ENCODE measurements around the gene NPHS1. TPM values are rescaled to one million over a fixed set of nuclear protein-coding genes. Genes with fewer than 3 reads are reported as not detected.

NPHS1 gene
- total and polyA plus RNA-seq, 2 experiments from 2014 or later, result 0.37 to 1.1 TPM

DNA sequence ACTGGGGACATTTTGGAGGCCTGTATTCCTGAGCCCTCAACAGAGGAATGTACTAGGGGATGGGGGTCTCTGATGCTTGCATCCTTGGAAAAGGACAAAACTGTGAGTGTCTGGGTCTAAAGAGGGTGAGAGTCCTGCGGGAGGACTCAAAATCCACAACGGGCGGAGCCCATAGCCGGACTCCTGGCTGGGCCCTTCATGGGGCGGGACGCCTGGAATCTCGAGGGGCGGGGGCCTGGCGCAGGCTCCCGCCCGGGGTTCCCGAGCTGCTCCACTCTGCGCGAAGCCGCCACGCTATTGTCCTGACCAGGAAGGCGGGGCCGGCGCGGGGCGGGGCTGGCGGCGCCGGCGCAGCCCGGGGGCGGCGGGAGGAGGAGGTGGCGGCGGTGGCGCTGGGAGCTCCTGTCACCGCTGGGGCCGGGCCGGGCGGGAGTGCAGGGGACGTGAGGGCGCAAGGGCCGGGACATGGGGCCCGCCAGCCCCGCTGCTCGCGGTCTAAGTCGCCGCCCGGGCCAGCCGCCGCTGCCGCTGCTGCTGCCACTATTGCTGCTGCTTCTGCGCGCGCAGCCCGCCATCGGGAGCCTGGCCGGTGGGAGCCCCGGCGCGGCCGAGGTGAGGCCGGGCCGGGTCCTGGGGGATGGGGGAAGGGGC is 16.0 kb upstream of the NPHS1 start, which contains the start of gene APLP1:
APLP1 (plus strand) TSS at position 403 of the 651 bp plus-strand sequence; CDS start at position 466, 63 bp downstream.
- Histone ChIP-seq H3K27ac (no peak within 1 kb of the TSS), H3K4me1 (ENCODE audit: low read depth) (no peaks in the 10 kb centered on the region), H3K27me3 (no peaks in the 10 kb centered on the region), H3K4me3 (peak within 1 kb of the TSS; percentile 45), H3K36me3 (no peaks in the 10 kb centered on the region), H3K9me3 (ENCODE audit: low read depth) (no peaks in the 10 kb centered on the region)
- TF ChIP-seq, protein P1, sequence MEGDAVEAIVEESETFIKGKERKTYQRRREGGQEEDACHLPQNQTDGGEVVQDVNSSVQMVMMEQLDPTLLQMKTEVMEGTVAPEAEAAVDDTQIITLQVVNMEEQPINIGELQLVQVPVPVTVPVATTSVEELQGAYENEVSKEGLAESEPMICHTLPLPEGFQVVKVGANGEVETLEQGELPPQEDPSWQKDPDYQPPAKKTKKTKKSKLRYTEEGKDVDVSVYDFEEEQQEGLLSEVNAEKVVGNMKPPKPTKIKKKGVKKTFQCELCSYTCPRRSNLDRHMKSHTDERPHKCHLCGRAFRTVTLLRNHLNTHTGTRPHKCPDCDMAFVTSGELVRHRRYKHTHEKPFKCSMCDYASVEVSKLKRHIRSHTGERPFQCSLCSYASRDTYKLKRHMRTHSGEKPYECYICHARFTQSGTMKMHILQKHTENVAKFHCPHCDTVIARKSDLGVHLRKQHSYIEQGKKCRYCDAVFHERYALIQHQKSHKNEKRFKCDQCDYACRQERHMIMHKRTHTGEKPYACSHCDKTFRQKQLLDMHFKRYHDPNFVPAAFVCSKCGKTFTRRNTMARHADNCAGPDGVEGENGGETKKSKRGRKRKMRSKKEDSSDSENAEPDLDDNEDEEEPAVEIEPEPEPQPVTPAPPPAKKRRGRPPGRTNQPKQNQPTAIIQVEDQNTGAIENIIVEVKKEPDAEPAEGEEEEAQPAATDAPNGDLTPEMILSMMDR (IDR thresholded peaks at IDR 0.05; ENCODE audit: low read depth, low read length), result no peak
- peak; percentile 49 to 84 for DNase-seq (ENCODE audit: low read depth in 1 of 2, low spot score in 1 of 2)

DNA sequence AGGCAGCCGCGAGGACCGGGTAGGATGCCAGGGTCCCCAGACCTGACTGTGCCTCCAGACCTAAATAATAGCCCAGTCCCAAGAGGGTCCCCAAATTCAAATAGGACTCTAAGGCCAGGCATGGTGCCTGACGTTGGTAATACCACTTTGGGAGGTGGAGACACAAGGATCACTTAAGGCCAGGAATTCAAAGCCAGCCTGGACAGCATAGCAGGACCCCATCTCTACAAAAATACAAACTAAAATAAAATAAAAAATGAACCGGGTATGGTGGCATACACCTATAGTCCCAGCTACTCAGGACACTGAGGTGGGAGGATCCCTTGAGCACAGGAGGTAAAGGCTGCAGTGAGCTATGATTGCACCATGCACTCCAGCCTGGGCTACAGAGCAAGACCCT is 10.7 kb upstream of the NPHS1 start:
- H3K4me1 ChIP-seq (ENCODE audit: low read depth), result no peaks in the 10 kb centered on the region
- no peak overlapping the region for H3K27ac ChIP-seq
- peaks cover 34% of the 10 kb centered on the region for H3K27me3 ChIP-seq
- DNase-seq (ENCODE audit: low read depth in 1 of 2, low spot score in 1 of 2), result no peak
- TF ChIP-seq, protein P1 (IDR thresholded peaks at IDR 0.05; ENCODE audit: low read depth, low read length), result no peak
- no peaks in the 10 kb centered on the region for H3K36me3 ChIP-seq
- no peak overlapping the region for H3K4me3 ChIP-seq
- no peaks in the 10 kb centered on the region for H3K9me3 ChIP-seq (ENCODE audit: low read depth)

DNA sequence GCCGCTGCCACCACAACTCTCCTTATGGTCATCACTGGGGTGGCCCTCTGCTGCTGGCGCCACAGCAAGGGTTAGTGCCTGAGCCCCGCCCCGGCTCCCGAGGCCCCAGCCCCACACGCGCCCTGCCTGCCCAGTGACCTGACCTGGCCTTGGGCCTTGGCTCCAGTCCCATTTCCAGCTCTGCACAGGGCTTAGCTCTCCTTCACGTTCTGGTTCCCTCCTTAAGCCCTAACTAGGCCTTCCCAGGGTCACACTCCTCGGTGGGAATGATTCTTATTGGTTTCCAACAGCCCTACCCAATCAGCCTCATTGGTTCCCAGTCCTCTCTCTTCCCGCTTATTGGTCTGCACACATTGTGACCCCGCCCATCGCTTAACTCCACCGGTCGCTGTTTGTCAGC is 10.2 kb upstream of the NPHS1 start:
- Histone ChIP-seq H3K27me3 (peaks cover 37% of the 10 kb centered on the region), H3K27ac (no peak overlapping the region), H3K4me3 (no peak overlapping the region), H3K9me3 (ENCODE audit: low read depth) (no peaks in the 10 kb centered on the region), H3K4me1 (ENCODE audit: low read depth) (no peaks in the 10 kb centered on the region), H3K36me3 (no peaks in the 10 kb centered on the region)
- DNase-seq (ENCODE audit: low read depth in 1 of 2, low spot score in 1 of 2), result no peak
- TF ChIP-seq, protein P1 (IDR thresholded peaks at IDR 0.05; ENCODE audit: low read depth, low read length), result no peak

DNA sequence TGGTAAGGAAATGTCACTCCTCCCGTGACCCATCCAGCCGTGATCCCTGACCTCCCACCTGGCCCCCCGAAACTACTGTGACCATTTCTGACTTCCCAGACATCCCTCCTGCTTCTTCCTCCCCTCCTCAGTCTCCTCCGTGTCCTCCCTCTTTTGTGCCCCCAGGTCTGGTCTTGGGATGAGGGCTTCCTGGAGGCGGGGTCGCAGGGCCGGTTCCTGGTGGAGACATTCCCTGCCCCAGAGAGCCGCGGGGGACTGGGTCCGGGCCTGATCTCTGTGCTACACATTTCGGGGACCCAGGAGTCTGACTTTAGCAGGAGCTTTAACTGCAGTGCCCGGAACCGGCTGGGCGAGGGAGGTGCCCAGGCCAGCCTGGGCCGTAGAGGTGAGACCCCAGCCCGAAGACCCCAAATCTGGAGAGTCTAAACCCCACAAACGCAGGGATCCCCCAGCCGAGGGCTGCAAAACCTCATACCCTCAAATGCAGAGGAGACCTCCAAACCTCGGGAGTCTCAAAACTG is 9.4 kb upstream of the NPHS1 start:
- TF ChIP-seq, protein P1 (IDR thresholded peaks at IDR 0.05; ENCODE audit: low read depth, low read length), result no peak
- Histone ChIP-seq H3K4me3 (no peak overlapping the region), H3K9me3 (ENCODE audit: low read depth) (no peaks in the 10 kb centered on the region), H3K36me3 (no peaks in the 10 kb centered on the region), H3K27ac (no peak overlapping the region), H3K4me1 (ENCODE audit: low read depth) (no peaks in the 10 kb centered on the region), H3K27me3 (peaks cover 45% of the 10 kb centered on the region)
- DNase-seq (ENCODE audit: low read depth in 1 of 2, low spot score in 1 of 2), result no peak

DNA sequence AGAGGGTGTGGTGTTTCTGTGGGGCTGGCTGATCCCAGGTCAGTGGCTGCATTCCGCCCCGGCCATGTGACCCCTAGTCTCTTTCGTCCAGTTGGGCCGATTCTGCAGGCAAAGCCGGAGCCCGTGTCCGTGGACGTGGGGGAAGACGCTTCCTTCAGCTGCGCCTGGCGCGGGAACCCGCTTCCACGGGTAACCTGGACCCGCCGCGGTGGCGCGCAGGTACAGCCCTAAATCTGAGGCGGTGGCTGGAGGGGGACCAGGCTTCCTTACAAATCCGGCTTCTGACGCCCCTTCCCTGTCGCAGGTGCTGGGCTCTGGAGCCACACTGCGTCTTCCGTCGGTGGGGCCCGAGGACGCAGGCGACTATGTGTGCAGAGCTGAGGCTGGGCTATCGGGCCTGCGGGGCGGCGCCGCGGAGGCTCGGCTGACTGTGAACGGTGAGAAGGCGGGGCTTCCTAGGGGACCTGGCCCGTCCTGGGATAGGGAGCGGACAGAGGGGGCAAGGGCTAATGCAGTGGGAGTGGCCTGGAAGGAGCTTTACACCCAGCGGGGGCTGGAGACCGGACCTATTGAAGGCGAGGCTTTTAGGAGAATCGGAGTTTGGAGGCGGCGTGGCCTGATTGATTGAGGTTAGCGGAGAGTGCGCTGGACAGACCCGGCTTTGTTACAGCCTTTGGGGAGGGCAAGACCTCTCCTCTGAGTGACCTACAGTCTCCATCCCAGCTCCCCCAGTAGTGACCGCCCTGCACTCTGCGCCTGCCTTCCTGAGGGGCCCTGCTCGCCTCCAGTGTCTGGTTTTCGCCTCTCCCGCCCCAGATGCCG is 8.7 kb upstream of the NPHS1 start:
- peak; percentile 32 to 88 for DNase-seq (ENCODE audit: low read depth in 1 of 2, low spot score in 1 of 2)
- Histone ChIP-seq H3K27ac (no peak overlapping the region), H3K4me3 (no peak overlapping the region), H3K9me3 (ENCODE audit: low read depth) (no peaks in the 10 kb centered on the region), H3K36me3 (no peaks in the 10 kb centered on the region), H3K27me3 (peaks cover 47% of the 10 kb centered on the region), H3K4me1 (ENCODE audit: low read depth) (peaks cover under 1% of the 10 kb centered on the region)
- TF ChIP-seq, protein P1 (IDR thresholded peaks at IDR 0.05; ENCODE audit: low read depth, low read length), result no peak

Data from cardiac muscle cell (in vitro differentiated cells and primary cell).